Keratinocyte (primary cell): ENCODE measurements around the gene PTPN2. TPM values are rescaled to one million over a fixed set of nuclear protein-coding genes. Genes with fewer than 3 reads are reported as not detected.

Experiments
- DNase-seq: peaks from one replicate; pipeline ENCODE4 v3.0.0-alpha.2; 2011; ENCODE audit warnings: low read depth, missing footprints, low spot score
- FAIRE-seq: peaks from 2 replicates; lab custom pipeline; 2011; peaks lifted over from hg19 to GRCh38; lab: Jason Lieb, UNC
- H2AFZ ChIP-seq: 2 replicates; pipeline ENCODE4 v1.6.0; 2012; ENCODE audit warnings: low read length, control low read depth, inconsistent platforms; ENCODE audit not compliant: control insufficient read depth
- H3K27ac ChIP-seq: 2 replicates; pipeline ENCODE4 v1.5.1; 2011; ENCODE audit warnings: low read length; ENCODE audit not compliant: control insufficient read depth, insufficient read depth
- H3K27me3 ChIP-seq: 3 replicates; pipeline ENCODE4 v1.6.0; 2011; ENCODE audit warnings: low read length; ENCODE audit not compliant: control insufficient read depth, insufficient read depth; ENCODE audit errors: extremely low read depth
- H3K36me3 ChIP-seq, 2 experiments: 2 replicates in 1 of 2; 3 replicates in 1 of 2; pipeline ENCODE4 v1.5.1; 2011; ENCODE audit warnings: low read length in 2 of 2, mild to moderate bottlenecking in 1 of 2; ENCODE audit not compliant: control insufficient read depth in 2 of 2, insufficient read depth in 2 of 2; ENCODE audit errors: extremely low read depth in 1 of 2
- H3K4me1 ChIP-seq: 3 replicates; pipeline ENCODE4 v1.5.1; 2011; ENCODE audit warnings: low read length; ENCODE audit not compliant: control insufficient read depth, insufficient read depth; ENCODE audit errors: extremely low read depth
- H3K4me2 ChIP-seq: 3 replicates; pipeline ENCODE4 v1.6.0; 2011; ENCODE audit warnings: low read depth, low read length; ENCODE audit not compliant: control insufficient read depth, insufficient read depth; ENCODE audit errors: extremely low read depth
- H3K4me3 ChIP-seq, 3 experiments: fragments of 200-600 bp in 1 of 3; sonication (generic) in 1 of 3; 2 replicates in 2 of 3; 3 replicates in 1 of 3; pipeline ENCODE4 v1.5.1; 2011 to 2016; ENCODE audit warnings: low read length in 3 of 3, mild to moderate bottlenecking in 3 of 3, control low read depth in 2 of 3, inconsistent platforms in 1 of 3, low read depth in 1 of 3, mixed read lengths in 1 of 3, mixed run types in 1 of 3, moderate library complexity in 1 of 3; ENCODE audit not compliant: control insufficient read depth in 2 of 3, insufficient read depth in 2 of 3; ENCODE audit errors: extremely low read depth in 1 of 3
- H3K79me2 ChIP-seq: 2 replicates; pipeline ENCODE4 v1.6.0; 2012; ENCODE audit warnings: low read length; ENCODE audit not compliant: control insufficient read depth, insufficient read depth
- H3K9ac ChIP-seq: 3 replicates; pipeline ENCODE4 v1.6.0; 2011; ENCODE audit warnings: low read length; ENCODE audit not compliant: control insufficient read depth, insufficient read depth; ENCODE audit errors: extremely low read depth
- H3K9me1 ChIP-seq: 3 replicates; pipeline ENCODE4 v1.6.0; 2011; ENCODE audit warnings: low read length; ENCODE audit not compliant: control insufficient read depth, insufficient read depth; ENCODE audit errors: extremely low read depth
- H3K9me3 ChIP-seq: 2 replicates; pipeline ENCODE4 v1.5.1; 2012; ENCODE audit warnings: low read depth, low read length; ENCODE audit not compliant: control insufficient read depth
- H4K20me1 ChIP-seq: 3 replicates; pipeline ENCODE4 v1.6.0; 2011; ENCODE audit warnings: low read length; ENCODE audit not compliant: control insufficient read depth, insufficient read depth; ENCODE audit errors: extremely low read depth
- EZH2 ChIP-seq: IDR thresholded peaks from one replicate; pipeline ENCODE4 v1.6.1; 2012; ENCODE audit warnings: inconsistent platforms, mild to moderate bottlenecking, low read length, moderate library complexity
- dilution Hi-C: fragments of 300-500 bp; cut with MboI; formaldehyde crosslinking; loops from one replicate; pipeline ENCODE4 v1.7.0; 2020; ENCODE audit warnings: low sequenced_read_pairs; ENCODE audit not compliant: extremely low pct_ligation_motif_present
- polyA plus RNA-seq, 5 experiments: library from polyadenylated mRNA; depleted of rRNA in 3 of 5; stranded (reverse) in 3 of 5; stranded (forward) in 1 of 5; unstranded in 1 of 5; fragments of >200 nt; gene quantifications; 1 replicate in 1 of 5; 2 replicates in 3 of 5; 3 replicates in 1 of 5; pipeline versions ENCODE4 v1.2.1 to v1.2.3, GENCODE V29; 2011 to 2012; ENCODE audit warnings: missing spikeins in 2 of 5, low read depth in 1 of 5, low replicate concordance in 1 of 5
- TF ChIP-seq, protein P1 (sequence below), 3 experiments: IDR thresholded peaks in 1 of 3; conservative IDR thresholded peaks in 1 of 3; optimal IDR thresholded peaks in 1 of 3; 2 replicates in 2 of 3; 3 replicates in 1 of 3; pipeline versions ENCODE3 to v1.5.1; 2011; ENCODE audit warnings: low read length in 3 of 3, mild to moderate bottlenecking in 3 of 3, moderate library complexity in 2 of 3, control low read depth in 1 of 3, inconsistent platforms in 1 of 3; ENCODE audit not compliant: insufficient read depth in 2 of 3; ENCODE audit errors: extremely low read depth in 1 of 3

The PTPN2 gene
- polyA plus RNA-seq, 1 donor (not counting 4 experiments of a cell fraction or from before 2014, with no cell fraction given), result 39.9 TPM

GRCh38 chr18:12818243-12818642, 65.8 kb downstream of the PTPN2 start:
- H2AFZ ChIP-seq, result no peak overlapping the region
- no peak overlapping the region for H3K4me3 ChIP-seq
- no peak overlapping the region for H3K4me2 ChIP-seq
- FAIRE-seq (no peak), DNase-seq (no peak)
- H3K27ac ChIP-seq, result no peak overlapping the region
- H3K27me3 ChIP-seq, result no peaks in the 10 kb centered on the region
- peaks cover 13 to 16% of the 10 kb centered on the region in 2 experiments for H3K36me3 ChIP-seq
- no peaks in the 10 kb centered on the region for H3K9me1 ChIP-seq
- no peaks in the 10 kb centered on the region for H3K9me3 ChIP-seq
- no peaks in the 10 kb centered on the region for H3K79me2 ChIP-seq
- H4K20me1 ChIP-seq, result no peaks in the 10 kb centered on the region
- dilution Hi-C loops, result no loop called here
- TF ChIP-seq, protein P1, sequence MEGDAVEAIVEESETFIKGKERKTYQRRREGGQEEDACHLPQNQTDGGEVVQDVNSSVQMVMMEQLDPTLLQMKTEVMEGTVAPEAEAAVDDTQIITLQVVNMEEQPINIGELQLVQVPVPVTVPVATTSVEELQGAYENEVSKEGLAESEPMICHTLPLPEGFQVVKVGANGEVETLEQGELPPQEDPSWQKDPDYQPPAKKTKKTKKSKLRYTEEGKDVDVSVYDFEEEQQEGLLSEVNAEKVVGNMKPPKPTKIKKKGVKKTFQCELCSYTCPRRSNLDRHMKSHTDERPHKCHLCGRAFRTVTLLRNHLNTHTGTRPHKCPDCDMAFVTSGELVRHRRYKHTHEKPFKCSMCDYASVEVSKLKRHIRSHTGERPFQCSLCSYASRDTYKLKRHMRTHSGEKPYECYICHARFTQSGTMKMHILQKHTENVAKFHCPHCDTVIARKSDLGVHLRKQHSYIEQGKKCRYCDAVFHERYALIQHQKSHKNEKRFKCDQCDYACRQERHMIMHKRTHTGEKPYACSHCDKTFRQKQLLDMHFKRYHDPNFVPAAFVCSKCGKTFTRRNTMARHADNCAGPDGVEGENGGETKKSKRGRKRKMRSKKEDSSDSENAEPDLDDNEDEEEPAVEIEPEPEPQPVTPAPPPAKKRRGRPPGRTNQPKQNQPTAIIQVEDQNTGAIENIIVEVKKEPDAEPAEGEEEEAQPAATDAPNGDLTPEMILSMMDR (optimal IDR thresholded peaks at IDR 0.05 in 1 of 3, IDR thresholded peaks at IDR 0.05 in 1 of 3, conservative IDR thresholded peaks at IDR 0.05 in 1 of 3; ENCODE audit: extremely low read depth in 1 of 3, insufficient read depth in 2 of 3, low read length in 3 of 3), result no peak
- no peak for TF ChIP-seq EZH2
- no peaks in the 10 kb centered on the region for H3K4me1 ChIP-seq
- H3K9ac ChIP-seq, result no peak overlapping the region

GRCh38 chr18:12816451-12816850, 67.6 kb downstream of the PTPN2 start:
- dilution Hi-C loops, result no loop called here
- Histone ChIP-seq H3K4me2 (no peak overlapping the region), H3K27me3 (no peaks in the 10 kb centered on the region), H2AFZ (no peak overlapping the region), H3K79me2 (no peaks in the 10 kb centered on the region), H3K36me3 (peaks cover 11 to 16% of the 10 kb centered on the region in 2 experiments), H3K4me1 (peaks cover 8% of the 10 kb centered on the region), H3K9me3 (no peaks in the 10 kb centered on the region), H3K4me3 (no peak overlapping the region), H3K9ac (no peak overlapping the region), H3K9me1 (peaks cover 3% of the 10 kb centered on the region), H4K20me1 (no peaks in the 10 kb centered on the region), H3K27ac (no peak overlapping the region)
- TF ChIP-seq, protein P1 (optimal IDR thresholded peaks at IDR 0.05 in 1 of 3, IDR thresholded peaks at IDR 0.05 in 1 of 3, conservative IDR thresholded peaks at IDR 0.05 in 1 of 3; ENCODE audit: extremely low read depth in 1 of 3, insufficient read depth in 2 of 3, low read length in 3 of 3), result no peak
- TF ChIP-seq EZH2, result no peak
- DNase-seq, result no peak
- FAIRE-seq, result no peak
